OCI-LY1 (cell line): ENCODE results near the gene ZNF281.
"Not testable (repeated sequence)": the region's sequence is repeated elsewhere in the genome, so short reads cannot be mapped to it uniquely, and the experiment has no call there.

ENCODE experiments used
- H2AFZ ChIP-seq: fragments of 200-600 bp; sonication (generic), shearing (Covaris generic); 2 replicates; pipeline ENCODE4 v1.6.0; 2014; ENCODE audit warnings: antibody characterized with exemption, mild to moderate bottlenecking, low read length
- H3F3A ChIP-seq: fragments of 200-600 bp; sonication (generic), shearing (Covaris generic); 2 replicates; pipeline ENCODE4 v1.6.0; 2014; ENCODE audit warnings: mild to moderate bottlenecking, antibody characterized with exemption, low read length, moderate library complexity; ENCODE audit not compliant: insufficient read depth
- H3K27ac ChIP-seq: fragments of 200-600 bp; sonication (generic); 2 replicates; pipeline ENCODE4 v1.5.1; 2014; ENCODE audit warnings: low read length, mixed run types, mild to moderate bottlenecking, low read depth; ENCODE audit not compliant: poor library complexity, severe bottlenecking
- H3K27me3 ChIP-seq: fragments of 200-600 bp; sonication (generic); 2 replicates; pipeline ENCODE4 v1.6.0; 2014; ENCODE audit warnings: antibody characterized with exemption, mild to moderate bottlenecking, low read length, moderate library complexity; ENCODE audit not compliant: insufficient read depth
- H3K36me3 ChIP-seq: fragments of 200-600 bp; sonication (generic); 2 replicates; pipeline ENCODE4 v1.6.1; 2014; ENCODE audit warnings: mild to moderate bottlenecking, antibody characterized with exemption, low read length, moderate library complexity, mixed read lengths; ENCODE audit not compliant: insufficient read depth
- H3K4me1 ChIP-seq: fragments of 200-600 bp; sonication (generic); 2 replicates; pipeline ENCODE4 v1.5.1; 2014; ENCODE audit warnings: mild to moderate bottlenecking, low read length, moderate library complexity; ENCODE audit not compliant: insufficient read depth, severe bottlenecking
- H3K4me2 ChIP-seq: fragments of 200-600 bp; sonication (generic), shearing (Covaris generic); 2 replicates; pipeline ENCODE4 v1.6.1; 2014; ENCODE audit warnings: low read length
- H3K4me3 ChIP-seq: fragments of 200-600 bp; sonication (generic); 2 replicates; pipeline ENCODE4 v1.5.1; 2014; ENCODE audit warnings: low read length, low read depth, mild to moderate bottlenecking, mixed read lengths; ENCODE audit not compliant: poor library complexity, severe bottlenecking
- H3K79me2 ChIP-seq: fragments of 200-600 bp; shearing (Covaris generic); 2 replicates; pipeline ENCODE4 v1.6.1; 2016; ENCODE audit warnings: mixed run types, low read length, mixed read lengths; ENCODE audit not compliant: insufficient read depth
- H3K9ac ChIP-seq: fragments of 200-600 bp; sonication (generic), shearing (Covaris generic); 2 replicates; pipeline ENCODE4 v1.6.1; 2014; ENCODE audit warnings: mild to moderate bottlenecking, low read length, mixed read lengths
- H3K9me2 ChIP-seq: fragments of 200-600 bp; sonication (generic), shearing (Covaris generic); 2 replicates; pipeline ENCODE4 v1.6.1; 2014; ENCODE audit warnings: low read depth, mild to moderate bottlenecking, low read length, mixed read lengths
- H3K9me3 ChIP-seq: fragments of 200-600 bp; shearing (Covaris generic); 2 replicates; pipeline ENCODE4 v1.6.1; 2014; ENCODE audit warnings: low read length, mixed read lengths
- H4K20me1 ChIP-seq: fragments of 200-600 bp; sonication (generic), shearing (Covaris generic); 2 replicates; pipeline ENCODE4 v1.6.0; 2016; ENCODE audit warnings: mild to moderate bottlenecking, low read length; ENCODE audit not compliant: insufficient read depth
- EZH2 ChIP-seq: fragments of 200-600 bp; sonication (generic), shearing (Covaris generic); IDR thresholded peaks from 2 replicates; pipeline ENCODE4 v1.8.0; 2017; ENCODE audit warnings: borderline replicate concordance, mixed run types, mild to moderate bottlenecking, antibody characterized with exemption, low read length, moderate library complexity, mixed read lengths
- TF ChIP-seq, protein P1 (sequence below): fragments of 200-600 bp; sonication (generic), shearing (Covaris generic); IDR thresholded peaks from 2 replicates; pipeline ENCODE4 v1.5.1; 2017; ENCODE audit warnings: mild to moderate bottlenecking, antibody characterized with exemption, low read length, moderate library complexity, mixed read lengths

ZNF281 gene

DNA sequence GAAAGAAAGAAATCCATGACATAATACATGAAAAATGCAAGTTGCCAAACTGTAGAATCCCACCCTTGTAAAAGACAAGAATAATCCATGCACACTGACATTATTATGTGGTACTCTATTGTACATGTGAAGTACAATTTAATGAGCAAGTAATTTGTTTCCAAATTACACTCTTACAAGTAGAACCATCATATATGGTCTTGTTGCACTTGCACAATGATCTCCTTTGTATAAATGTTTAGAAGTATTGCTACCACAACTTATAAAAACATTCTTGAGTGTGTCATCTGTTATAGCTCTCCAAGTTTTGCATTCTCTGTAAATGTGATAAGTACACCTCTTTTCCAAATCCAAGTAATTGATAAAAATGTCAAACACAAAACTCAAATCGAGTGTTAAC, 29.1 kb upstream of the ZNF281 start:
- H3K79me2 ChIP-seq, result no peaks in the 10 kb centered on the region
- H3K4me3 ChIP-seq, result no peak overlapping the region
- H4K20me1 ChIP-seq, result no peaks in the 10 kb centered on the region
- TF ChIP-seq, protein P1, sequence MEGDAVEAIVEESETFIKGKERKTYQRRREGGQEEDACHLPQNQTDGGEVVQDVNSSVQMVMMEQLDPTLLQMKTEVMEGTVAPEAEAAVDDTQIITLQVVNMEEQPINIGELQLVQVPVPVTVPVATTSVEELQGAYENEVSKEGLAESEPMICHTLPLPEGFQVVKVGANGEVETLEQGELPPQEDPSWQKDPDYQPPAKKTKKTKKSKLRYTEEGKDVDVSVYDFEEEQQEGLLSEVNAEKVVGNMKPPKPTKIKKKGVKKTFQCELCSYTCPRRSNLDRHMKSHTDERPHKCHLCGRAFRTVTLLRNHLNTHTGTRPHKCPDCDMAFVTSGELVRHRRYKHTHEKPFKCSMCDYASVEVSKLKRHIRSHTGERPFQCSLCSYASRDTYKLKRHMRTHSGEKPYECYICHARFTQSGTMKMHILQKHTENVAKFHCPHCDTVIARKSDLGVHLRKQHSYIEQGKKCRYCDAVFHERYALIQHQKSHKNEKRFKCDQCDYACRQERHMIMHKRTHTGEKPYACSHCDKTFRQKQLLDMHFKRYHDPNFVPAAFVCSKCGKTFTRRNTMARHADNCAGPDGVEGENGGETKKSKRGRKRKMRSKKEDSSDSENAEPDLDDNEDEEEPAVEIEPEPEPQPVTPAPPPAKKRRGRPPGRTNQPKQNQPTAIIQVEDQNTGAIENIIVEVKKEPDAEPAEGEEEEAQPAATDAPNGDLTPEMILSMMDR, result no peak
- TF ChIP-seq EZH2, result no peak
- no peaks in the 10 kb centered on the region for H3K36me3 ChIP-seq
- H3K9me3 ChIP-seq, result no peaks in the 10 kb centered on the region
- no peaks in the 10 kb centered on the region for H3K27me3 ChIP-seq
- H3K4me1 ChIP-seq, result no peaks in the 10 kb centered on the region
- no peak overlapping the region for H3K9ac ChIP-seq
- no peak overlapping the region for H3K27ac ChIP-seq
- H3K9me2 ChIP-seq, result no peaks in the 10 kb centered on the region
- H3K4me2 ChIP-seq, result no peak overlapping the region
- no peaks in the 10 kb centered on the region for H3F3A ChIP-seq
- H2AFZ ChIP-seq, result no peak overlapping the region

GRCh38 chr1:200438413-200438812, 28.6 kb upstream of the ZNF281 start:
- H3K27ac ChIP-seq, H3K4me1 ChIP-seq, H3K27me3 ChIP-seq, H3K9me2 ChIP-seq, H3K9ac ChIP-seq, H3K36me3 ChIP-seq, H4K20me1 ChIP-seq, H3F3A ChIP-seq, H3K9me3 ChIP-seq, H2AFZ ChIP-seq, H3K79me2 ChIP-seq, H3K4me2 ChIP-seq, H3K4me3 ChIP-seq: not testable (repeated sequence)

- Histone ChIP-seq H3K27ac (no peak overlapping the region), H4K20me1 (no peaks in the 10 kb centered on the region), H3K4me1 (no peaks in the 10 kb centered on the region), H3F3A (no peaks in the 10 kb centered on the region), H3K79me2 (no peaks in the 10 kb centered on the region), H2AFZ (no peak overlapping the region), H3K4me2 (peak overlapping the region; percentile 11; the same call in 1 of the 2 replicates), H3K9ac (no peak overlapping the region), H3K36me3 (no peaks in the 10 kb centered on the region), H3K9me2 (no peaks in the 10 kb centered on the region), H3K4me3 (no peak overlapping the region), H3K9me3 (no peaks in the 10 kb centered on the region), H3K27me3 (no peaks in the 10 kb centered on the region)
- TF ChIP-seq EZH2, result no peak
- TF ChIP-seq, protein P1, result no peak
Measured at GRCh38 chr1:200437556-200438203, 27.8 kb upstream of the ZNF281 start.

DNA sequence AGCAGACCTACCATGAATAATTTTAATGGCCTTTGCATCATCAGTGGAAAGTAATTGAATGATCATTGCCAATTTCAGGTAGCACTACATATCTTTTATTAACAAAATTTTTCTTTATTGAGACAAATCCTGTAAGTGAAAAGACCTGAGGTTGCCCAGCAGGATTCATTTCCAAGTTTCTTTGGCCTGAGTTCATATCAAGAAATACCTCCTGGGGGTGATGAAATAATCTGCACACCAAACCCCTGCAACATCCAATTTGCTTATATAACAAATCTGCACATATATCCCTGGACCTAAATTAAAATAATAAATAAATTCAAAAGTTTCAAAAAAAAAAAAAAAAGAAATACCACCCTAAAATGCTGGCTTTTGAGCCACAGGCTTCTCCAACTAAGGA, 27.3 kb upstream of the ZNF281 start:
- TF ChIP-seq EZH2, result no peak
- TF ChIP-seq, protein P1, result no peak
- H3K9ac ChIP-seq, result no peak overlapping the region
- no peaks in the 10 kb centered on the region for H4K20me1 ChIP-seq
- no peak overlapping the region for H3K27ac ChIP-seq
- H3K9me2 ChIP-seq, result no peaks in the 10 kb centered on the region
- no peaks in the 10 kb centered on the region for H3K4me1 ChIP-seq
- H3K36me3 ChIP-seq, result no peaks in the 10 kb centered on the region
- no peaks in the 10 kb centered on the region for H3K79me2 ChIP-seq
- no peaks in the 10 kb centered on the region for H3K9me3 ChIP-seq
- no peak overlapping the region for H3K4me3 ChIP-seq
- no peak overlapping the region for H2AFZ ChIP-seq
- no peaks in the 10 kb centered on the region for H3F3A ChIP-seq
- no peak overlapping the region for H3K4me2 ChIP-seq
- H3K27me3 ChIP-seq, result no peaks in the 10 kb centered on the region
